UCSD-AML1 (cell line): ENCODE measurements around the gene HAUS5.

Source experiments
- DNase-seq: peaks from one replicate; lab custom pipeline; 2025; ENCODE audit not compliant: unreplicated experiment; lab: John Stamatoyannopoulos, UW

The HAUS5 gene

DNA sequence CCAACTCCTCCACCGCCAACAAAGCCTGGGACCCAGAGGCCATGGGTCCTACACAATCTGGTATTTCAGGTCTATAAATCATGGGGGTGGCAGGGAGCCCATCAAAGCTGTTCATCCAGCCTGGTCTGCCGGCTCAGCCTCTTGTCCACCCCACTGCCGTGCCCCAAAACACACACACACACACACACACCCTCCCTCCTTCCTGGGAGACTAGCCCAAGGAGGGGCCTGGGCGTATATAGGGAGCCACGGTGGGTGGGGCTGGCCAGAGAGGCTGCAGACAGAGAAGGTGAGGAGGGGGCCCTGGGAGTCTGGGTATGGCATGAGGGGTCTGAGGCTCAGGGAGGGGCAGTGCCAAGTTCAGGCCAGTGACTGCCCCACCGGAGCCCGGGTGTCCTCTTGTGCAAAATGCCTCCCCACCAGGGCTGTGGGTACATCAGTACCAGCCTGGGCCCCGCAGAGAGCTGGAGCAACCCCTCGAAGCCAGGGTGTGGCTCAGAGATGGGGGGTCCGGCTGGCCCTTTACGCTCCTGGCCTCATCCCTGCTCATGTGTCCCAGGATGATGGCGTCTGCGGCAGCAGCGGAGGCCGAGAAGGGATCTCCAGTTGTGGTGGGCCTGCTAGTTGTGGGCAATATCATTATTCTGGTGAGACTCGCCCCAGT, 53.8 kb downstream of the HAUS5 start, which contains the start of gene UPK1A:
TSS of gene UPK1A (plus strand) at position 267 of the 663 bp plus-strand sequence. CDS start at position 563, 296 bp downstream.
- DNase-seq: no peak

DNA sequence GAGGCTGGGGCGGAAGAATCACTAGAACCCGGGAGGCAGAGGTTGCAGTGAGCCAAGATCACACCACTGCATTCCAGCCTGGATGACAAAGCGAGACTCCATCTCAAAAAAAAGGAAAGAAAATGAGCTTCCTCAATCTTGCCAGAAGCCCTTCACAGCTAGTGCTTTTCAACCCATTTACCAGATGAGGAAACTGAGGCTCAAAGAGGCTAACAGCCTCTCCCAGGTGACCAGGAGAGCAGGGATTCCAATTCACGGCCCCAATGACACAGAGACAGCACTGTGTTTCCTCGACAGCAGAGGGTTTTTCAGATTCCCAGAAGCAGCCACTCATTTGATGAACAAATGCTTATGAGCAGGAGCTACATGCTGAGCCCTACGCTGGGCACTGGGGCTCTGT, 57.0 kb downstream of the HAUS5 start:
- no peak for DNase-seq

DNA sequence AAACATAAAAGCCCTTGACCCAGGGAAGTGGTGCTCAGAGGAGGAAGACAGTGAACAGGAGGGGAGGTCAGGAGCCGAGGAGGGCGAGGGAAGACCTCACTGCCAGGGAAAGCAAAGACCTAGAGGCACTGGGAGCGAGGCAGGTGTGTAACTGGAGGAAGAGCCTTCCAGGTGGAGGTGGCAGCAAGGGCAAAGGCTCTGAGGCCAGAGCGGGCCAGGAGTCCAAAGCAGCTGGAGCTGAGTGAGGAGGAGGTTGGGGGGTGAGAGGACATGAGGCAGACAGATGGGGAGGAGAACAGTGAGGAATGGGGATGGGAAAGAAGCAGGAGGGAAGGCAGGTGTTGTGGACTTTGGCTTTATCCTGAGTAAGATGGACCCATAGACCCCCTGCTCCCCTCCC, 57.4 kb downstream of the HAUS5 start:
- DNase-seq: no peak

DNA sequence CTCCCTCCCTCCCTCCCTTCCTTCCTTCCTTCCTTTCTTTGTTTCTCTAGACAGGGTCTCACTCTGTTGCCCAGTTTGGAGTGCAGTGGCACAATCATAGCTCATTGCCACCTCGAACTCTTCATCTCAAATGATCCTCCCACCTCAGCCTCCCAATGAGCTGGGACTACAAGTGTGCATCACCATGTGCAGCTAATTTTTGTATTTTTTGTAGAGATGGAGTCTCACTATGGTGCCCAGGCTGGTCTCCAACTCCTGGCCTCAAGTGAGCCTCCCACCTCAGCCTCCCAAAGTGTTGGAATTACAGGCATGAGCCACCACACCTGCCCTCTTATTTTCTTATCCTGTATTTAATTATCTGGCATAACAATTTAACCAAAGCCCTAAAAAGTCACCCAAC, 58.2 kb downstream of the HAUS5 start:
- DNase-seq: no peak

DNA sequence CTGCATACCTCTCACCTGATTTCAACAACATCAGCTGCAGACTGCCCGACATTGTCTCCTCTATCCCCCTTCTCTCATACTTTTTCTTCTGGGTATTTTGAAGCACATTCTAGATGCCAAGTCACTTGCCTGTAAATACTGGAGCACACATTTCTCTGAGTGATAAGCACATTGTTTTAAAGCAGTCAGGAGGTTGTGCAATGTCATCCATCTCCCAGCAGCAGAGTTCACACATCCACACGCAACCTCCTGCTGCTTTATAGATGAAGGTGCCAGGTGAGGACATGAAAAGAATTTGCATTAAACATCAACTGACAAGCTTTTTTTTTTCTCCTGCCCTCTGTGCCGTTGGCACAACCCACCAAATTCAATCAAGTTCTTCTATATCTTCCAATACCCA, 59.3 kb downstream of the HAUS5 start:
- no peak for DNase-seq

DNA sequence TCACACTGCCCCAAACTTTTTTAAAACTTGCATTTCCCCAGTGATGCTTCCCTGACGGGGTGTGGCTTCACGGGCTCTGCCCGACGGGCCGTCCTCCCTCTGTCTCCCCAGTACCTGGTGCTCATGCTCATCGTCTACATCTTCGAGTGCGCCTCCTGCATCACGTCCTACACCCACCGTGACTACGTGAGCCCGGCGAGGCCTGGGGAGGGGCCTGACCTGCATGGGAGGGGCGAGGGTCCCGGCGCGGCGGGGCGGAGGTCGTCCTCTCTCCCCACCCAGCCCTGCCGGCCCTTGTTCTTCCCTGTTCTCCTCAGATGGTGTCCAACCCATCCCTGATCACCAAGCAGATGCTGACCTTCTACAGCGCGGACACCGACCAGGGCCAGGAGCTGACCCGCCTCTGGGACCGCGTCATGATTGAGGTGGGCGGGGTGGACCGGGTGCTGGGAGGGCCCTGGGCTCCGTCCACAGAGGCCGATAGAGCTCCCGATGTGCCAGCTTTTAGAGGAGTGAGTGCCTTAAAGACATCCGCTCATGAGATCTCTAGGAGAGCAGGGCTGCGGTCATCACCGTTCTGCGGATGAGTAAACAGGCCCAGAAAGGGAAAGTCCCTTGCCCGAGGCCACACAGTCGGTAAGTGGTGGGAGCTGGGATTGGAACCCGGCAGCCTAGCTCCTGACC, 60.7 kb downstream of the HAUS5 start:
- DNase-seq: no peak
